ENCODE results near the gene KRT72. TPM values are rescaled to one million over a fixed set of nuclear protein-coding genes. Genes with fewer than 3 reads are reported as not detected.

KRT72 gene
- polyA plus RNA-seq, 5 donors: 0.09 to 0.46 (median 0.18) TPM

- no peak for DNase-seq
Measured at GRCh38 chr12:52543985-52544883, 57.0 kb downstream of the KRT72 start.

- no peak for DNase-seq
Measured at GRCh38 chr12:52542785-52543318, 58.4 kb downstream of the KRT72 start.

GRCh38 chr12:52542157-52542556 is 59.1 kb downstream of the KRT72 start:
- no peak for DNase-seq

GRCh38 chr12:52541709-52542108 is 59.6 kb downstream of the KRT72 start:
- DNase-seq: no peak

GRCh38 chr12:52540531-52540930 is 60.7 kb downstream of the KRT72 start:
- DNase-seq: no peak

GRCh38 chr12:52539821-52540173 is 61.5 kb downstream of the KRT72 start:
- DNase-seq: no peak

- DNase-seq: peak; percentile 44 to 61
Measured at GRCh38 chr12:52539083-52539820, 62.0 kb downstream of the KRT72 start.

GRCh38 chr12:52537101-52537500 is 64.2 kb downstream of the KRT72 start:
- no peak for DNase-seq

Other genes with a start within 250 kb of the KRT72 start
- under 1 TPM in 1 of 5 donors, not detected in 4; 0.06 TPM for gene KRT85, start 234.0 kb downstream of the KRT72 start, polyA plus RNA-seq (ENCODE audit: insufficient read depth in 1 of 5, insufficient read length in 5 of 5, low replicate concordance in 1 of 5)
- gene KRT84, start 215.8 kb downstream of the KRT72 start, polyA plus RNA-seq (ENCODE audit: insufficient read depth in 1 of 5, insufficient read length in 5 of 5, low replicate concordance in 1 of 5): not detected
- not detected for gene KRT82, start 195.1 kb downstream of the KRT72 start, polyA plus RNA-seq (ENCODE audit: insufficient read depth in 1 of 5, insufficient read length in 5 of 5, low replicate concordance in 1 of 5)
- gene KRT75, start 167.1 kb downstream of the KRT72 start, polyA plus RNA-seq (ENCODE audit: insufficient read depth in 1 of 5, insufficient read length in 5 of 5, low replicate concordance in 1 of 5): not detected
- not detected for gene KRT6B, start 149.3 kb downstream of the KRT72 start, polyA plus RNA-seq (ENCODE audit: insufficient read depth in 1 of 5, insufficient read length in 5 of 5, low replicate concordance in 1 of 5)
- gene KRT6C, start 127.7 kb downstream of the KRT72 start, polyA plus RNA-seq (ENCODE audit: insufficient read depth in 1 of 5, insufficient read length in 5 of 5, low replicate concordance in 1 of 5): under 1 TPM in 1 of 5 donors, not detected in 4; 0.08 TPM
- gene KRT6A, start 108.2 kb downstream of the KRT72 start, polyA plus RNA-seq (ENCODE audit: insufficient read depth in 1 of 5, insufficient read length in 5 of 5, low replicate concordance in 1 of 5): under 1 TPM in 1 of 5 donors, not detected in 4; 0.20 TPM
- gene KRT5, start 81.1 kb downstream of the KRT72 start, polyA plus RNA-seq (ENCODE audit: insufficient read depth in 1 of 5, insufficient read length in 5 of 5, low replicate concordance in 1 of 5): 1 to 10 TPM in 1 of 5 donors, under 1 TPM in 4; 0.29 to 1.0 (median 0.47) TPM
- gene KRT71, start 48.3 kb downstream of the KRT72 start, polyA plus RNA-seq (ENCODE audit: insufficient read depth in 1 of 5, insufficient read length in 5 of 5, low replicate concordance in 1 of 5): under 1 TPM in 3 of 5 donors, not detected in 2; 0.06 to 0.12 (median 0.08) TPM
- gene KRT74, start 27.6 kb downstream of the KRT72 start, polyA plus RNA-seq (ENCODE audit: insufficient read depth in 1 of 5, insufficient read length in 5 of 5, low replicate concordance in 1 of 5): not detected
- under 1 TPM in 4 of 5 donors, not detected in 1; 0.10 to 0.19 (median 0.15) TPM for gene KRT73, start 17.1 kb upstream of the KRT72 start, polyA plus RNA-seq (ENCODE audit: insufficient read depth in 1 of 5, insufficient read length in 5 of 5, low replicate concordance in 1 of 5)
- not detected for gene KRT2, start 50.7 kb upstream of the KRT72 start, polyA plus RNA-seq (ENCODE audit: insufficient read depth in 1 of 5, insufficient read length in 5 of 5, low replicate concordance in 1 of 5)
- gene KRT1, start 78.9 kb upstream of the KRT72 start, polyA plus RNA-seq (ENCODE audit: insufficient read depth in 1 of 5, insufficient read length in 5 of 5, low replicate concordance in 1 of 5): under 1 TPM; 0.25 to 0.81 (median 0.71) TPM
- not detected for gene KRT77, start 102.1 kb upstream of the KRT72 start, polyA plus RNA-seq (ENCODE audit: insufficient read depth in 1 of 5, insufficient read length in 5 of 5, low replicate concordance in 1 of 5)
- gene KRT76, start 175.9 kb upstream of the KRT72 start, polyA plus RNA-seq (ENCODE audit: insufficient read depth in 1 of 5, insufficient read length in 5 of 5, low replicate concordance in 1 of 5): not detected
- not detected for gene KRT3, start 194.7 kb upstream of the KRT72 start, polyA plus RNA-seq (ENCODE audit: insufficient read depth in 1 of 5, insufficient read length in 5 of 5, low replicate concordance in 1 of 5)
- gene KRT4, start 212.7 kb upstream of the KRT72 start, polyA plus RNA-seq (ENCODE audit: insufficient read depth in 1 of 5, insufficient read length in 5 of 5, low replicate concordance in 1 of 5): 1 to 10 TPM; 1.3 to 6.2 (median 2.8) TPM
- gene KRT79, start 232.8 kb upstream of the KRT72 start, polyA plus RNA-seq (ENCODE audit: insufficient read depth in 1 of 5, insufficient read length in 5 of 5, low replicate concordance in 1 of 5): not detected
- gene KRT78, start 247.5 kb upstream of the KRT72 start, polyA plus RNA-seq (ENCODE audit: insufficient read depth in 1 of 5, insufficient read length in 5 of 5, low replicate concordance in 1 of 5): under 1 TPM in 1 of 5 donors, not detected in 4; 0.16 TPM

Measured in right lung (tissue), 5 donors.